SJCRH30 (cell line): ENCODE results near the gene CFAP52. TPM values are rescaled to one million over a fixed set of nuclear protein-coding genes. Genes with fewer than 3 reads are reported as not detected.
A peak's percentile ranks its signal among the peaks of the same experiment; 100 is the strongest.
"Not testable (repeated sequence)": the region's sequence is repeated elsewhere in the genome, so short reads cannot be mapped to it uniquely, and the experiment has no call there.

Experiments
- DNase-seq, 2 experiments: peaks; one replicate each; pipeline ENCODE4 v3.0.0-alpha.2; 2015 to 2020
- H3K27ac ChIP-seq: fragments of 250-450 bp; sonication (Bioruptor Pico); 2 replicates; pipeline ENCODE4 v1.5.1; 2020; ENCODE audit warnings: mild to moderate bottlenecking, moderate library complexity
- H3K27me3 ChIP-seq: fragments of 250-450 bp; sonication (Bioruptor Pico); 2 replicates; pipeline ENCODE4 v1.5.1; 2020; ENCODE audit warnings: mild to moderate bottlenecking, moderate library complexity
- H3K36me3 ChIP-seq: fragments of 250-450 bp; sonication (Bioruptor Pico); 2 replicates; pipeline ENCODE4 v1.5.1; 2020; ENCODE audit warnings: mild to moderate bottlenecking, moderate library complexity
- H3K4me1 ChIP-seq: fragments of 250-450 bp; sonication (Bioruptor Pico); 2 replicates; pipeline ENCODE4 v1.5.1; 2020; ENCODE audit warnings: mild to moderate bottlenecking, moderate library complexity
- H3K4me3 ChIP-seq: fragments of 250-450 bp; sonication (Bioruptor Pico); 2 replicates; pipeline ENCODE4 v1.5.1; 2020; ENCODE audit warnings: mild to moderate bottlenecking, moderate library complexity
- H3K9me3 ChIP-seq: fragments of 250-450 bp; sonication (Bioruptor Pico); replicated peaks from 2 replicates; pipeline ENCODE4 v1.5.1; 2020; ENCODE audit warnings: mild to moderate bottlenecking, moderate library complexity
- total RNA-seq: library from RNA; depleted of rRNA; stranded (reverse); fragments of >200 nt; shearing (Covaris generic); gene quantifications from 2 replicates; pipeline ENCODE4 v1.2.3, GENCODE V29; 2014

CFAP52 gene
- total RNA-seq, 1 experiment from 2014 or later: not detected

- H3K9me3 ChIP-seq, H3K4me1 ChIP-seq, H3K27me3 ChIP-seq, H3K4me3 ChIP-seq, H3K36me3 ChIP-seq, H3K27ac ChIP-seq: not testable (repeated sequence)
- peak; percentile 36 to 59 for DNase-seq
These were observed 21.7 kb upstream of the CFAP52 start for GRCh38 chr17:9554715-9555114.

DNA sequence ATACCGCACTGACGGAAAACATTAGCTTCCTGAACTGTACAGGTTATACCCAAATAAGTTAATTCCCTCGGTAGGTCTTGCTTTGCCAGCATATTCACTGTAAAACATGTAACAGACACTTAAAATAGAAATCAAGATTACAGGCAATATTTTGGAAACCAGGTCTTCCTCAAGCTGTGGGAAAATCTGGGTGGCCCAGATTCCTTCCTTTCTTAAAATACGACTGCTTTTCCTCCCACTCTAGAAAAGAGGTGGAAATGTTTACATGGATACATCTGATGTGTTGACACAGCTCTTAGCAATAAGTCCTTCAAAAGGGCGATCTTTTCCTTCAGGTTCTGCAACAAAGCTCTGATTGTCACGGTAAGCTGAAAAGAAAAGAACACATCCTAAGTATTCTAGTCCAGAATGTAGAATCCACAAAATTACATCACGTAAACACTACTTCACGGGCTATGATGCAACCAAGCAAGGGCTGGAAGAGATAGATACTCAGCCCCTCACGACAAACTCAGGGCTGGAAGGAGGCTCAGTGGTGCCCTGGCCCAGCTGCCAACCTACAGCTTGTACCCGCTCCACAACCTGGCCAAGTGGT lies 19.2 kb upstream of the CFAP52 start:
- no peak overlapping the region for H3K27ac ChIP-seq
- no peak for DNase-seq

DNA sequence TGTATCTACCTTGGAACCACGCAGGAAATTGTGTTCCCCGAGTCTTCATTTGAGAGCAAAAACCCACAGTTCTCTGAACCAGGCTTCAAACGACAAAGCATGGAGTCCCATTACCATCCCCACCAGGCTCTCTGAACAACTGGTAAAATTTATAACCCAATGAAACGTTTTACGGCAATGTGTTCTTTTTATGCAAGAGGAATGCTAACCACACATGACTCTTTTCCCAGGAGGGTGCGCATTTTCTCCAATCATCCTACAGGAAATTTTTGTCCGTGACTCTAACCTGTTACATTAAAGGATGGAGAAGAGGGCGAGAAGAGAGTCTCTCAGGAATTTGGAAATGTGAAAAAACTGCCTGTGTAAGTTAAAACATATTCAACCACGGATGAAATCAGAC lies 18.6 kb upstream of the CFAP52 start:
- Histone ChIP-seq H3K4me3 (no peak overlapping the region), H3K9me3 (no peaks in the 10 kb centered on the region), H3K36me3 (no peaks in the 10 kb centered on the region), H3K27ac (no peak overlapping the region), H3K27me3 (no peaks in the 10 kb centered on the region), H3K4me1 (no peaks in the 10 kb centered on the region)
- DNase-seq: no peak

More for the DNA sequence above, 19.2 kb upstream of the CFAP52 start:
- no peaks in the 10 kb centered on the region for H3K4me1 ChIP-seq
- H3K36me3 ChIP-seq: no peaks in the 10 kb centered on the region
- H3K27me3 ChIP-seq: no peaks in the 10 kb centered on the region
- no peaks in the 10 kb centered on the region for H3K9me3 ChIP-seq
- no peak overlapping the region for H3K4me3 ChIP-seq

GRCh38 chr17:9564104-9564503 lies 12.3 kb upstream of the CFAP52 start:
- H3K27me3 ChIP-seq: no peaks in the 10 kb centered on the region
- H3K9me3 ChIP-seq: no peaks in the 10 kb centered on the region
- no peak overlapping the region for H3K27ac ChIP-seq
- peaks cover 6% of the 10 kb centered on the region; the same call in 1 of the 2 replicates for H3K4me1 ChIP-seq
- 0 out of 2 replicates have a peak, but pooled peaks cover 3% of the 10 kb centered on the region for H3K36me3 ChIP-seq
- H3K4me3 ChIP-seq: no peak overlapping the region
- no peak for DNase-seq

DNA sequence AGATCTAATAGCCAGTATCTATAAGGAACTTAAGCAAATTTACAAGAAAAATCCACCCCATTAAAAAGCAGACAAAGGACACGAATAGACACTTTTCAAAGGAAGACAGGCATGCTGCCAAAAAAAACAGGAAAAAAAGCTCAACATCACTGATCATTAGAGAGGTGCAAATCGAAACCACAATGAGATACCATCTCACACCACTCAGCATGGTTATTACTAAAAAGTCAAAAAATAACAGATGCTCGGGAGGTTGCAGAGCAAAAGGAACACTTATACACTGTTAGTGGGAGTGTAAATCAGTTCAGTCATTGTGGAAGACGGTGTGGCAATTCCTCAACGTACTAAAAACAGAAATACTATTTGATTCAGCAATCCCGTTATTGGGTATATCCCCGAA lies 10.4 kb upstream of the CFAP52 start:
- Histone ChIP-seq H3K4me1 (peaks cover 6% of the 10 kb centered on the region; the same call in 1 of the 2 replicates), H3K36me3 (0 out of 2 replicates have a peak, but pooled peaks cover 3% of the 10 kb centered on the region), H3K4me3 (no peak overlapping the region), H3K27me3 (no peaks in the 10 kb centered on the region), H3K9me3 (no peaks in the 10 kb centered on the region), H3K27ac (no peak overlapping the region)
- peak; percentile 3 to 37 for DNase-seq

DNA sequence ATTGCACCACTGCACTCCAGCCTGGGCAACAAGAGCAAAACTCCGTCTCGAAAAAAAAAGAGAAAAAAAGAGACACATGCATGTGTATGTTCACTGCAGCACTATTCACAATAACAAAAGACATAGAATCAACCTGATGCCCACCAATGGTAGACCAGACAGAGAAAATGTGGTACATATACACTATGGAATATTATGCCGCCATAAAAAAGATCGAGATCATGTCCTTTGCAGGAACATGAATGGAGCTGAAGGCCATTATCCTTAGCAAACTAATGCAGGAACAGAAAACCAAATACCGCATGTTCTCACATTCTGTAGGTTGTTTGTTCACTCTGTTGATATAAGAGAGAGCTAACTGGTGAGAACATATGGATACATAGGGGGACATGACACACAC lies 9.7 kb upstream of the CFAP52 start:
- DNase-seq, H3K27me3 ChIP-seq, H3K36me3 ChIP-seq, H3K9me3 ChIP-seq, H3K27ac ChIP-seq, H3K4me1 ChIP-seq, H3K4me3 ChIP-seq: not testable (repeated sequence)

DNA sequence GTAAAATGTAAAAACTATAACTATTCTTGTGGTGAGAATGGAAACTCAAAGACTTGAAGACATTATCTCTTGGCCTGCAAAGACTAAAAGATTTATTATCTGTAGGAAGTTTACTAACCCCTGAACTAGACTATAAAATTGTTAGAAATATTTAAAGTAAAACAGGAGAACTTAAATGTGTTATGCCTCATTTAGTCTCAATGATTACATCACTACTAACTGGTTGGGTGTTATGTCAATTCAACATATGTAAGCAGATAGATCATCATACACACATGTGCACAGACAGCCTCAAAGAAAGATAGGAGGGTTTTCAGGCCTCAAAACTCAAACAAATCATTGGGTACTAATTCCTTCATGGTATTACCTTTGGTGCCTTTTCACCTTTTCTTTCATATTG lies 8.4 kb upstream of the CFAP52 start:
- Histone ChIP-seq H3K27ac (no peak overlapping the region), H3K4me1 (peaks cover 6% of the 10 kb centered on the region; the same call in 1 of the 2 replicates), H3K36me3 (0 out of 2 replicates have a peak, but pooled peaks cover 3% of the 10 kb centered on the region), H3K9me3 (no peaks in the 10 kb centered on the region), H3K4me3 (no peak overlapping the region), H3K27me3 (no peaks in the 10 kb centered on the region)
- no peak for DNase-seq

GRCh38 chr17:9568957-9569588 lies 7.4 kb upstream of the CFAP52 start:
- DNase-seq: no peak
- Histone ChIP-seq H3K4me1 (peaks cover 6% of the 10 kb centered on the region; the same call in 1 of the 2 replicates), H3K4me3 (no peak overlapping the region), H3K27me3 (no peaks in the 10 kb centered on the region), H3K27ac (no peak overlapping the region), H3K9me3 (no peaks in the 10 kb centered on the region), H3K36me3 (0 out of 2 replicates have a peak, but pooled peaks cover 3% of the 10 kb centered on the region)

DNA sequence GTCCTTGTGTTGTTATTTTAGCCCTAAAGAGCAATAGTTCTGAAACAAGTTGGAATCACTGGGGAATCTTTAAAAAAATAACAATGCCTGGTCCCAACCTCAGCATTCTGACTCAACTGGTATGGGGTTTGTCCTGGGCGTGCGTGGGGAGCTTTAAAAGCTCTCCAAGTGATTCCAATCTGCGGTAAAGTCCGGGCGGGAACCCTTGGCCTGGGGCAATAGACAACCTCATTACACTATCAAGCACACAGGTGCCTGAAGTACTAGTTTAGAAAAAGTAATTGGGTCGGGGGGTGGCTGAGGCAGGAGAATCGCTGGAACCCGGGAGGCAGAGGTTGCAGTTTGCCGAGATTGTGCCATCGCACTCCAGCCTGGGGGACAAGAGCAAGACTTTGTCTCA lies 5.2 kb upstream of the CFAP52 start:
- Histone ChIP-seq H3K4me3 (no peak overlapping the region), H3K27ac (no peak overlapping the region), H3K36me3 (0 out of 2 replicates have a peak, but pooled peaks cover 3% of the 10 kb centered on the region), H3K27me3 (no peaks in the 10 kb centered on the region), H3K9me3 (no peaks in the 10 kb centered on the region), H3K4me1 (no peaks in the 10 kb centered on the region; the same call in 1 of the 2 replicates)
- DNase-seq: no peak

DNA sequence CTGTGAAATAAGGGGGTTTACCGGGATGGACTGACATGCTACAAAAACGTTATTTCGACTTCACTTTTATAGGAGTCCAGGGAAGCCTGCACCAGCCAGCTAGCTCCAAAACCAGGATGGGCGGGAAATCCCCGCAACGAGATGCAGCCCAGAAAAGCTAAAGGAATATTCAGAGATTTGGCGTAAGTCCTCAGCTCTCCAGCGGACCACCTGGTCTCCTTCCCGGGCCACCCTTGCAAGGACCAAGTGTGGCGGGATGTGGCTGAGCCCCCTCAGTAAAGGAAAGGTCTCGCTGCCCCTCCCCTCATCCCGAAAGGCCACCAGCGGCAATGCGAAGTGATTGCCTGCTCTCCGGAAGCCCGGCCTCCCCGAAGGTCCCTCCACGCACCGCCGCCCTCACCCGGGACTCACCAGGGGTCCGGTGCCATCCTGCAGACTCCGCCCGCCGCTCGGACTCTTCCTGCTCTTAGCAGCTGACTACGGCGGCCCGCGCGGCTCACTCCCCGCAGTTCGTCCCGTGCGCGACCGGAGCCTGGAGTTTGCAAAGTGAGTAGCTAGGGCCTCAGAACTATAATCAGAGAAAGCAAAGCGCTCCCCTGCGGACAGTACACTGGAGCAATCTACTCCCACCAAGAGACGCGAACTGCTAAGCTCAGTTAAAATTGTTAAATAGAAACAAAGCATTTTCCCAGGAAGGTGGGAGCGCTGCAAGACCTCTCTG lies 901 bp upstream of the CFAP52 start, which contains the start of gene STX8:
Gene STX8 (minus strand): TSS at position 440 of the 721 bp plus-strand sequence. CDS start 12 bp downstream, at position 428.
- peak within 1 kb of the TSS; percentile 3; the same call in 1 of the 2 replicates for H3K27ac ChIP-seq
- H3K4me3 ChIP-seq: peak within 1 kb of the TSS; percentile 70
- no peaks in the 10 kb centered on the region for H3K27me3 ChIP-seq
- DNase-seq: peak; percentile 84 to 91
- H3K4me1 ChIP-seq: no peaks in the 10 kb centered on the region
- no peaks in the 10 kb centered on the region for H3K9me3 ChIP-seq
- no peaks in the 10 kb centered on the region for H3K36me3 ChIP-seq

- H3K4me1 ChIP-seq: no peaks in the 10 kb centered on the region
- no peaks in the 10 kb centered on the region for H3K36me3 ChIP-seq
- no peaks in the 10 kb centered on the region for H3K9me3 ChIP-seq
- no peaks in the 10 kb centered on the region for H3K27me3 ChIP-seq
- no peak overlapping the region for H3K27ac ChIP-seq
- DNase-seq: no peak
- H3K4me3 ChIP-seq: no peak overlapping the region
These were observed 899 bp downstream of the CFAP52 start for GRCh38 chr17:9577373-9577709.

- Histone ChIP-seq H3K9me3 (no peaks in the 10 kb centered on the region), H3K27me3 (no peaks in the 10 kb centered on the region), H3K36me3 (no peaks in the 10 kb centered on the region), H3K27ac (no peak overlapping the region), H3K4me3 (no peak overlapping the region), H3K4me1 (no peaks in the 10 kb centered on the region)
- DNase-seq: no peak
These were observed 11.7 kb downstream of the CFAP52 start for GRCh38 chr17:9587969-9588656.

GRCh38 chr17:9594065-9594464 lies 17.6 kb downstream of the CFAP52 start:
- Histone ChIP-seq H3K27me3 (no peaks in the 10 kb centered on the region), H3K4me3 (no peak overlapping the region), H3K9me3 (no peaks in the 10 kb centered on the region), H3K4me1 (no peaks in the 10 kb centered on the region), H3K27ac (no peak overlapping the region), H3K36me3 (no peaks in the 10 kb centered on the region)
- DNase-seq: no peak

- not testable (repeated sequence) for H3K4me3 ChIP-seq, H3K27me3 ChIP-seq, H3K4me1 ChIP-seq, DNase-seq, H3K36me3 ChIP-seq, H3K27ac ChIP-seq, H3K9me3 ChIP-seq
These were observed 21.2 kb downstream of the CFAP52 start for GRCh38 chr17:9597638-9598037.

- Histone ChIP-seq H3K36me3 (no peaks in the 10 kb centered on the region), H3K9me3 (no peaks in the 10 kb centered on the region), H3K4me3 (no peak overlapping the region), H3K27ac (no peak overlapping the region), H3K4me1 (no peaks in the 10 kb centered on the region), H3K27me3 (no peaks in the 10 kb centered on the region)
- no peak for DNase-seq
These were observed 22.2 kb downstream of the CFAP52 start for GRCh38 chr17:9598661-9599060.
